Ascending aorta (tissue), 2 donors: Measurements from ENCODE around the gene MED6. TPM values are rescaled to one million over a fixed set of nuclear protein-coding genes. Genes with fewer than 3 reads are reported as not detected.

Experiments used
- DNase-seq, 2 donors: peaks; one replicate each; pipeline ENCODE4 v3.0.0-alpha.2; 2019; ENCODE audit warnings: low spot score in 2 of 2
- H3K27ac ChIP-seq, 2 donors: fragments of 200-600 bp; sonication (generic); one replicate each; pipeline ENCODE4 v1.5.1; 2016 to 2017; ENCODE audit warnings: mild to moderate bottlenecking in 1 of 2
- H3K27me3 ChIP-seq: fragments of 200-600 bp; sonication (generic); one replicate; pipeline ENCODE4 v1.5.1; 2017
- H3K36me3 ChIP-seq, 2 donors: fragments of 200-600 bp; sonication (generic); one replicate each; pipeline ENCODE4 v1.5.1; 2016
- H3K4me1 ChIP-seq, 2 donors: fragments of 200-600 bp; sonication (generic); one replicate each; pipeline ENCODE4 v1.5.1; 2016 to 2017; ENCODE audit warnings: mild to moderate bottlenecking in 1 of 2
- H3K4me3 ChIP-seq, 2 donors: fragments of 200-600 bp; sonication (generic); one replicate each; pipeline ENCODE4 v1.5.1; 2016 to 2017; ENCODE audit warnings: mild to moderate bottlenecking in 1 of 2
- H3K9me3 ChIP-seq, 2 donors: fragments of 200-600 bp; sonication (generic); one replicate each; pipeline ENCODE4 v1.5.1; 2016
- CTCF ChIP-seq, 3 experiments: fragments of 200-600 bp in 2 of 3; fragments of 450-650 bp in 1 of 3; sonication (generic) in 2 of 3; IDR thresholded peaks; one replicate each; pipeline ENCODE4 v1.5.1; 2016 to 2019; ENCODE audit warnings: antibody characterized with exemption in 3 of 3, mild to moderate bottlenecking in 1 of 3, moderate library complexity in 1 of 3
- intact Hi-C: fragments of 100-400 bp; cut with DNase I; formaldehyde crosslinking; loops from one replicate; pipeline ENCODE4 v1.15.1; 2023
- total RNA-seq: library from RNA; depleted of rRNA; stranded (reverse); fragments of >200 nt; gene quantifications from one replicate; pipeline ENCODE4 v1.1.0, GENCODE V29; 2016

MED6 gene
- total RNA-seq, 1 donor from 2014 or later = 38.0 TPM

- H3K27ac ChIP-seq = no peak overlapping the region
- DNase-seq = no peak
- H3K9me3 ChIP-seq = peaks cover 0 to 4% of the 10 kb centered on the region in 2 donors
- H3K4me1 ChIP-seq = no peaks in the 10 kb centered on the region
- intact Hi-C loops = no loop called here
- H3K27me3 ChIP-seq = no peaks in the 10 kb centered on the region
- no peaks in the 10 kb centered on the region for H3K36me3 ChIP-seq
- no peak for TF ChIP-seq CTCF (IDR thresholded peaks at IDR 0.05)
- no peak overlapping the region for H3K4me3 ChIP-seq
Measured at GRCh38 chr14:70618314-70618713, 17.9 kb upstream of the MED6 start.

- H3K4me1 ChIP-seq = no peaks in the 10 kb centered on the region
- H3K36me3 ChIP-seq = no peaks in the 10 kb centered on the region
- H3K4me3 ChIP-seq = no peak overlapping the region
- no peak for DNase-seq
- H3K9me3 ChIP-seq = no peaks in the 10 kb centered on the region
- no peak for TF ChIP-seq CTCF (IDR thresholded peaks at IDR 0.05)
- no peaks in the 10 kb centered on the region for H3K27me3 ChIP-seq
- intact Hi-C loops = no loop called here
- no peak overlapping the region for H3K27ac ChIP-seq
Measured at GRCh38 chr14:70616646-70617045, 16.2 kb upstream of the MED6 start.

- intact Hi-C loops = no loop called here
- Histone ChIP-seq H3K9me3 (no peaks in the 10 kb centered on the region), H3K27ac (no peak overlapping the region), H3K4me3 (no peak overlapping the region), H3K27me3 (no peaks in the 10 kb centered on the region), H3K36me3 (no peaks in the 10 kb centered on the region), H3K4me1 (no peaks in the 10 kb centered on the region)
- DNase-seq = no peak
- TF ChIP-seq CTCF (IDR thresholded peaks at IDR 0.05) = no peak
Measured at GRCh38 chr14:70611216-70611615, 10.8 kb upstream of the MED6 start.

GRCh38 chr14:70602254-70602653 is 1.8 kb upstream of the MED6 start:
- DNase-seq = no peak
- no peaks in the 10 kb centered on the region for H3K27me3 ChIP-seq
- intact Hi-C loops = loop anchor here (5.0 kb wide), 2 partner anchors 40 to 370 kb away; partner anchors contain the start of gene TTC9
- H3K36me3 ChIP-seq = no peaks in the 10 kb centered on the region
- no peaks in the 10 kb centered on the region for H3K9me3 ChIP-seq
- H3K27ac ChIP-seq = no peak overlapping the region
- no peak overlapping the region for H3K4me3 ChIP-seq
- H3K4me1 ChIP-seq = peaks cover 8 to 14% of the 10 kb centered on the region in 2 donors
- TF ChIP-seq CTCF (IDR thresholded peaks at IDR 0.05) = no peak

GRCh38 chr14:70601162-70601561 is 707 bp upstream of the MED6 start:
- Histone ChIP-seq H3K9me3 (no peaks in the 10 kb centered on the region), H3K36me3 (peaks cover 3 to 8% of the 10 kb centered on the region in 2 donors), H3K27me3 (no peaks in the 10 kb centered on the region), H3K4me1 (peaks cover 8 to 14% of the 10 kb centered on the region in 2 donors), H3K27ac (peak overlapping the region; percentile 76 to 77), H3K4me3 (peak overlapping the region; percentile 74 to 84)
- no peak for DNase-seq
- TF ChIP-seq CTCF (IDR thresholded peaks at IDR 0.05) = no peak
- intact Hi-C loops = loop anchor here (2.0 to 5.0 kb wide), 3 partner anchors 41 to 371 kb away; partner anchors contain the start of gene TTC9

GRCh38 chr14:70599345-70599744 is 1.1 kb downstream of the MED6 start:
- Histone ChIP-seq H3K27me3 (no peaks in the 10 kb centered on the region), H3K36me3 (peaks cover 21 to 26% of the 10 kb centered on the region in 2 donors), H3K4me1 (peaks cover 8 to 14% of the 10 kb centered on the region in 2 donors), H3K27ac (no peak overlapping the region), H3K9me3 (no peaks in the 10 kb centered on the region), H3K4me3 (peak overlapping the region; percentile 74 to 84)
- intact Hi-C loops = no loop called here
- DNase-seq = no peak
- no peak for TF ChIP-seq CTCF (IDR thresholded peaks at IDR 0.05)
